Keratinocyte (primary cell): Measurements from ENCODE around the gene LRFN4. TPM values are rescaled to one million over a fixed set of nuclear protein-coding genes. Genes with fewer than 3 reads are reported as not detected.

Experiments
- DNase-seq: peaks from one replicate; pipeline ENCODE4 v3.0.0-alpha.2; 2011; ENCODE audit warnings: low read depth, missing footprints, low spot score
- FAIRE-seq: peaks from 2 replicates; lab custom pipeline; 2011; peaks lifted over from hg19 to GRCh38; lab: Jason Lieb, UNC
- H2AFZ ChIP-seq: 2 replicates; pipeline ENCODE4 v1.6.0; 2012; ENCODE audit warnings: low read length, control low read depth, inconsistent platforms; ENCODE audit not compliant: control insufficient read depth
- H3K27ac ChIP-seq: 2 replicates; pipeline ENCODE4 v1.5.1; 2011; ENCODE audit warnings: low read length; ENCODE audit not compliant: control insufficient read depth, insufficient read depth
- H3K27me3 ChIP-seq: 3 replicates; pipeline ENCODE4 v1.6.0; 2011; ENCODE audit warnings: low read length; ENCODE audit not compliant: control insufficient read depth, insufficient read depth; ENCODE audit errors: extremely low read depth
- H3K36me3 ChIP-seq, 2 experiments: 2 replicates in 1 of 2; 3 replicates in 1 of 2; pipeline ENCODE4 v1.5.1; 2011; ENCODE audit warnings: low read length in 2 of 2, mild to moderate bottlenecking in 1 of 2; ENCODE audit not compliant: control insufficient read depth in 2 of 2, insufficient read depth in 2 of 2; ENCODE audit errors: extremely low read depth in 1 of 2
- H3K4me1 ChIP-seq: 3 replicates; pipeline ENCODE4 v1.5.1; 2011; ENCODE audit warnings: low read length; ENCODE audit not compliant: control insufficient read depth, insufficient read depth; ENCODE audit errors: extremely low read depth
- H3K4me2 ChIP-seq: 3 replicates; pipeline ENCODE4 v1.6.0; 2011; ENCODE audit warnings: low read depth, low read length; ENCODE audit not compliant: control insufficient read depth, insufficient read depth; ENCODE audit errors: extremely low read depth
- H3K4me3 ChIP-seq, 3 experiments: fragments of 200-600 bp in 1 of 3; sonication (generic) in 1 of 3; 2 replicates in 2 of 3; 3 replicates in 1 of 3; pipeline ENCODE4 v1.5.1; 2011 to 2016; ENCODE audit warnings: low read length in 3 of 3, mild to moderate bottlenecking in 3 of 3, control low read depth in 2 of 3, inconsistent platforms in 1 of 3, low read depth in 1 of 3, mixed read lengths in 1 of 3, mixed run types in 1 of 3, moderate library complexity in 1 of 3; ENCODE audit not compliant: control insufficient read depth in 2 of 3, insufficient read depth in 2 of 3; ENCODE audit errors: extremely low read depth in 1 of 3
- H3K79me2 ChIP-seq: 2 replicates; pipeline ENCODE4 v1.6.0; 2012; ENCODE audit warnings: low read length; ENCODE audit not compliant: control insufficient read depth, insufficient read depth
- H3K9ac ChIP-seq: 3 replicates; pipeline ENCODE4 v1.6.0; 2011; ENCODE audit warnings: low read length; ENCODE audit not compliant: control insufficient read depth, insufficient read depth; ENCODE audit errors: extremely low read depth
- H3K9me1 ChIP-seq: 3 replicates; pipeline ENCODE4 v1.6.0; 2011; ENCODE audit warnings: low read length; ENCODE audit not compliant: control insufficient read depth, insufficient read depth; ENCODE audit errors: extremely low read depth
- H3K9me3 ChIP-seq: 2 replicates; pipeline ENCODE4 v1.5.1; 2012; ENCODE audit warnings: low read depth, low read length; ENCODE audit not compliant: control insufficient read depth
- H4K20me1 ChIP-seq: 3 replicates; pipeline ENCODE4 v1.6.0; 2011; ENCODE audit warnings: low read length; ENCODE audit not compliant: control insufficient read depth, insufficient read depth; ENCODE audit errors: extremely low read depth
- EZH2 ChIP-seq: IDR thresholded peaks from one replicate; pipeline ENCODE4 v1.6.1; 2012; ENCODE audit warnings: inconsistent platforms, mild to moderate bottlenecking, low read length, moderate library complexity
- dilution Hi-C: fragments of 300-500 bp; cut with MboI; formaldehyde crosslinking; loops from one replicate; pipeline ENCODE4 v1.7.0; 2020; ENCODE audit warnings: low sequenced_read_pairs; ENCODE audit not compliant: extremely low pct_ligation_motif_present
- polyA plus RNA-seq, 5 experiments: library from polyadenylated mRNA; depleted of rRNA in 3 of 5; stranded (reverse) in 3 of 5; stranded (forward) in 1 of 5; unstranded in 1 of 5; fragments of >200 nt; gene quantifications; 1 replicate in 1 of 5; 2 replicates in 3 of 5; 3 replicates in 1 of 5; pipeline versions ENCODE4 v1.2.1 to v1.2.3, GENCODE V29; 2011 to 2012; ENCODE audit warnings: missing spikeins in 2 of 5, low read depth in 1 of 5, low replicate concordance in 1 of 5
- TF ChIP-seq, protein P1 (sequence below), 3 experiments: IDR thresholded peaks in 1 of 3; conservative IDR thresholded peaks in 1 of 3; optimal IDR thresholded peaks in 1 of 3; 2 replicates in 2 of 3; 3 replicates in 1 of 3; pipeline versions ENCODE3 to v1.5.1; 2011; ENCODE audit warnings: low read length in 3 of 3, mild to moderate bottlenecking in 3 of 3, moderate library complexity in 2 of 3, control low read depth in 1 of 3, inconsistent platforms in 1 of 3; ENCODE audit not compliant: insufficient read depth in 2 of 3; ENCODE audit errors: extremely low read depth in 1 of 3

Gene LRFN4
- polyA plus RNA-seq, 1 donor (not counting 4 experiments of a cell fraction or from before 2014, with no cell fraction given): 1.1 TPM

GRCh38 chr11:66889960-66890359 is 33.1 kb downstream of the LRFN4 start:
- no peaks in the 10 kb centered on the region for H3K9me1 ChIP-seq
- TF ChIP-seq, protein P1, sequence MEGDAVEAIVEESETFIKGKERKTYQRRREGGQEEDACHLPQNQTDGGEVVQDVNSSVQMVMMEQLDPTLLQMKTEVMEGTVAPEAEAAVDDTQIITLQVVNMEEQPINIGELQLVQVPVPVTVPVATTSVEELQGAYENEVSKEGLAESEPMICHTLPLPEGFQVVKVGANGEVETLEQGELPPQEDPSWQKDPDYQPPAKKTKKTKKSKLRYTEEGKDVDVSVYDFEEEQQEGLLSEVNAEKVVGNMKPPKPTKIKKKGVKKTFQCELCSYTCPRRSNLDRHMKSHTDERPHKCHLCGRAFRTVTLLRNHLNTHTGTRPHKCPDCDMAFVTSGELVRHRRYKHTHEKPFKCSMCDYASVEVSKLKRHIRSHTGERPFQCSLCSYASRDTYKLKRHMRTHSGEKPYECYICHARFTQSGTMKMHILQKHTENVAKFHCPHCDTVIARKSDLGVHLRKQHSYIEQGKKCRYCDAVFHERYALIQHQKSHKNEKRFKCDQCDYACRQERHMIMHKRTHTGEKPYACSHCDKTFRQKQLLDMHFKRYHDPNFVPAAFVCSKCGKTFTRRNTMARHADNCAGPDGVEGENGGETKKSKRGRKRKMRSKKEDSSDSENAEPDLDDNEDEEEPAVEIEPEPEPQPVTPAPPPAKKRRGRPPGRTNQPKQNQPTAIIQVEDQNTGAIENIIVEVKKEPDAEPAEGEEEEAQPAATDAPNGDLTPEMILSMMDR (optimal IDR thresholded peaks at IDR 0.05 in 1 of 3, IDR thresholded peaks at IDR 0.05 in 1 of 3, conservative IDR thresholded peaks at IDR 0.05 in 1 of 3; ENCODE audit: extremely low read depth in 1 of 3, insufficient read depth in 2 of 3, low read length in 3 of 3): no peak
- TF ChIP-seq EZH2: no peak
- H3K9me3 ChIP-seq: no peaks in the 10 kb centered on the region
- H3K36me3 ChIP-seq: peaks cover 7 to 15% of the 10 kb centered on the region in 2 experiments
- H4K20me1 ChIP-seq: no peaks in the 10 kb centered on the region
- H3K4me1 ChIP-seq: peaks cover 26% of the 10 kb centered on the region
- no peak overlapping the region for H3K9ac ChIP-seq
- no peak overlapping the region for H3K4me2 ChIP-seq
- no peaks in the 10 kb centered on the region for H3K27me3 ChIP-seq
- H3K4me3 ChIP-seq: no peak overlapping the region
- no peak overlapping the region for H3K27ac ChIP-seq
- dilution Hi-C loops: no loop called here
- DNase-seq (no peak), FAIRE-seq (no peak)
- H2AFZ ChIP-seq: no peak overlapping the region
- H3K79me2 ChIP-seq: peaks cover 3% of the 10 kb centered on the region

DNA sequence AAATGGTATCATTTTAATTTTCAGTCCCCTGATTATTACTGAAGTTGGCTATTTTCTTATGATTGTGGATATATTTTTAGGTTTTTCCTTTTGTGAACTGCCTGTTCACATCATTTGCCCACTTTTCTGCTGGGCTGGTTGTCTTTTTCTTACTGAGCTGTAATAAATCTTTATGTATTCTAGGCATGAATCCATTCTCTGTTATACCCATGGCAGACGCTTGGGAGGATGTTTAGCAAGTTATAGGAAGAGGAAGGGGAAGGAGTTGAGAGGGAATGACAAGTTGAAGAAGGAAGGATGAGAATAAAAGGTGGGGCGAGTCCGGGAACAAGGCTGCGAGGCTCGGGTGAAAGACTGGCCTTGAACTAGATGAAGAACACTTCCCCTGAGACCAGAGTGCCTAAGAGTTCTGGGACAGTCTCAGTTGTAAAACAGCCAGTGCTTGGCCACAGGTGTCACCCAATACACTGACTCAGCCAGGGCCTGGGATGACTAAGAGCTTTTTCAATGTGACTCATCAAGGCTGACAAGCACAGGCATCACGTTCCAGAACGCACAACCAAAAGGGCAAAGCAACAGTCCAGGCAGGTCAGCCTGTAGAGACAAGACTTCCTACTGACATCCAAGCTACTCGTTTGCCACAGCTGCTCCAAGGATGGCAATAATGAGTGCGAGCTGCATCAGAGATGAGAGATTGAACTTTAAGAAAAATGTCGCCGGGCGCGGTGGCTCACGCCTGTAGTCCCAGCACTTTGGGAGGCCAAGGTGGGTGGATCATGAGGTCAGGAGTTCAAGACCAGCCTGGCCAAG is 35.2 kb downstream of the LRFN4 start:
- Histone ChIP-seq H3K79me2 (peaks cover 7% of the 10 kb centered on the region), H3K9me3 (no peaks in the 10 kb centered on the region), H3K4me1 (peaks cover 20% of the 10 kb centered on the region), H3K4me2 (peak overlapping the region; percentile 1), H3K27ac (peak overlapping the region; percentile 59), H4K20me1 (no peaks in the 10 kb centered on the region), H3K9ac (no peak overlapping the region), H3K36me3 (peaks cover 3 to 8% of the 10 kb centered on the region in 2 experiments), H2AFZ (no peak overlapping the region), H3K4me3 (peak overlapping the region in 1 of 3 experiments; percentile 11), H3K27me3 (no peaks in the 10 kb centered on the region), H3K9me1 (no peaks in the 10 kb centered on the region)
- TF ChIP-seq EZH2: no peak
- TF ChIP-seq, protein P1 (optimal IDR thresholded peaks at IDR 0.05 in 1 of 3, IDR thresholded peaks at IDR 0.05 in 1 of 3, conservative IDR thresholded peaks at IDR 0.05 in 1 of 3; ENCODE audit: extremely low read depth in 1 of 3, insufficient read depth in 2 of 3, low read length in 3 of 3): peak in 1 of 3 experiments; percentile 8
- FAIRE-seq: peak; percentile 92
- dilution Hi-C loops: no loop called here
- peak; percentile 96 for DNase-seq
